Measurements from ENCODE around the gene BTG2. TPM values are rescaled to one million over a fixed set of nuclear protein-coding genes. Genes with fewer than 3 reads are reported as not detected.

BTG2 gene
- total RNA-seq, 1 experiment from 2014 or later: 2.2 TPM

DNA sequence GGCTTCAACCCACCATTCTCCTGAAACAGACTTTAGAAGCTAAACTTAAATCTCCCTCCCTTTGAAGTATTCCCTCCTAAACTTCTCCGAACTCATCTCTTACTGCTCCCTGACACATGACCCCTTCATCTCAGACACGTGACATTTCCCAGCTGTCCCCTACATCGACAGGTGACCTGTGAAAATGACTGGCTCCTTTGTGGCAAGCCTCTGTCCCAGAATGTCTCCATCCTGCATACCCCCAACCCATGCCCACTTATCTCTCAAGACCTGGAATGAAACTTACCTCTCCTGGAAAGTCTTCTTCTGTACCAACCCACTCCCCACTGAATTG, 41.4 kb downstream of the BTG2 start:
- H3K9me2 ChIP-seq (replicated peaks; ENCODE audit: low read length): no peaks in the 10 kb centered on the region
- H3F3A ChIP-seq (ENCODE audit: low read length, unreplicated experiment): no peaks in the 10 kb centered on the region
- TF ChIP-seq EZH2 (IDR thresholded peaks at IDR 0.05; ENCODE audit: low read length, unreplicated experiment) (no peak), EZH2phosphoT487 (IDR thresholded peaks at IDR 0.05; ENCODE audit: borderline replicate concordance, low read length) (no peak)
- TF ChIP-seq, protein P1, sequence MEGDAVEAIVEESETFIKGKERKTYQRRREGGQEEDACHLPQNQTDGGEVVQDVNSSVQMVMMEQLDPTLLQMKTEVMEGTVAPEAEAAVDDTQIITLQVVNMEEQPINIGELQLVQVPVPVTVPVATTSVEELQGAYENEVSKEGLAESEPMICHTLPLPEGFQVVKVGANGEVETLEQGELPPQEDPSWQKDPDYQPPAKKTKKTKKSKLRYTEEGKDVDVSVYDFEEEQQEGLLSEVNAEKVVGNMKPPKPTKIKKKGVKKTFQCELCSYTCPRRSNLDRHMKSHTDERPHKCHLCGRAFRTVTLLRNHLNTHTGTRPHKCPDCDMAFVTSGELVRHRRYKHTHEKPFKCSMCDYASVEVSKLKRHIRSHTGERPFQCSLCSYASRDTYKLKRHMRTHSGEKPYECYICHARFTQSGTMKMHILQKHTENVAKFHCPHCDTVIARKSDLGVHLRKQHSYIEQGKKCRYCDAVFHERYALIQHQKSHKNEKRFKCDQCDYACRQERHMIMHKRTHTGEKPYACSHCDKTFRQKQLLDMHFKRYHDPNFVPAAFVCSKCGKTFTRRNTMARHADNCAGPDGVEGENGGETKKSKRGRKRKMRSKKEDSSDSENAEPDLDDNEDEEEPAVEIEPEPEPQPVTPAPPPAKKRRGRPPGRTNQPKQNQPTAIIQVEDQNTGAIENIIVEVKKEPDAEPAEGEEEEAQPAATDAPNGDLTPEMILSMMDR (conservative IDR thresholded peaks at IDR 0.05; ENCODE audit: low read depth, low read length): no peak
- no peak overlapping the region for H3K27ac ChIP-seq (ENCODE audit: low read length)
- H3K36me3 ChIP-seq (ENCODE audit: low read depth, low read length): no peaks in the 10 kb centered on the region
- H3K4me3 ChIP-seq (ENCODE audit: low read length): no peak overlapping the region
- no peak overlapping the region for H3K4me2 ChIP-seq (ENCODE audit: low read length)
- ATAC-seq (no peak), DNase-seq (no peak)
- ChIA-PET CTCF (interaction anchor here (0.5 to 0.6 kb wide), 2 partner anchors 82 to 94 kb away, joined by 3 to 4 read pairs; no protein-coding TSS in a partner anchor), POLR2A (ENCODE audit: unreplicated experiment) (no interaction called here)
- intact Hi-C loops (cut with micrococcal nuclease): no loop called here
- peaks cover 76% of the 10 kb centered on the region for H3K27me3 ChIP-seq (ENCODE audit: low read length)
- H4K20me1 ChIP-seq (ENCODE audit: low read length): no peaks in the 10 kb centered on the region
- H3K9me3 ChIP-seq (ENCODE audit: low read length): no peaks in the 10 kb centered on the region
- no peak overlapping the region for H3K9ac ChIP-seq (ENCODE audit: low read length)
- no TSS peak for BruUV-seq (replicated peaks)
- no peaks in the 10 kb centered on the region for H3K4me1 ChIP-seq (ENCODE audit: insufficient read depth, low read length)
- H3K79me2 ChIP-seq (ENCODE audit: low read length): no peaks in the 10 kb centered on the region
- H2AFZ ChIP-seq (ENCODE audit: low read length): no peak overlapping the region

DNA sequence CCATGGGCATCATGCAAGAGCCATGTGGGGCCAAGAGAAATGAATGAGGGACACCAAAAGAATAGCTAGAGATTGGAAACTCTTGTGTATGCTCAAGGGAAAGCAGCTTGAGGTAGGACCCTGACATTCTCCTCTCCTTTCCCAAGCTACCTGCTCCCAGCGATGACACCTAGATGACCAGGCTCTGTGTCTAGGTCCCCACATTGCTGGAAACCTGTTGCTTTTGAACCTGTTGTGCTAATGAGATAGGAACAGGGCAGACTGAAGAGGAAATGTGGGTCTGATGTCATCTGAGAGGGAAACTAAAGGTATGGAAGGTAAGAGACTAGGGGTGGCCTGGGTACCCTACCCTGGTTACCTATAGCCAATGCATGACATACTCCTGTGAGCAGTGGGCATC, 43.8 kb downstream of the BTG2 start:
- H3K4me3 ChIP-seq (ENCODE audit: low read length): no peak overlapping the region
- CTCF ChIA-PET: no interaction called here
- H3K9ac ChIP-seq (ENCODE audit: low read length): no peak overlapping the region
- no peaks in the 10 kb centered on the region for H3K79me2 ChIP-seq (ENCODE audit: low read length)
- no peaks in the 10 kb centered on the region for H3K36me3 ChIP-seq (ENCODE audit: low read depth, low read length)
- no peak for TF ChIP-seq EZH2phosphoT487 (IDR thresholded peaks at IDR 0.05; ENCODE audit: borderline replicate concordance, low read length)
- TF ChIP-seq EZH2 (IDR thresholded peaks at IDR 0.05; ENCODE audit: low read length, unreplicated experiment): no peak
- TF ChIP-seq, protein P1 (conservative IDR thresholded peaks at IDR 0.05; ENCODE audit: low read depth, low read length): no peak
- no peak for ATAC-seq
- no peaks in the 10 kb centered on the region for H3K4me1 ChIP-seq (ENCODE audit: insufficient read depth, low read length)
- POLR2A ChIA-PET (ENCODE audit: unreplicated experiment): no interaction called here
- no peak overlapping the region for H3K4me2 ChIP-seq (ENCODE audit: low read length)
- no peaks in the 10 kb centered on the region for H4K20me1 ChIP-seq (ENCODE audit: low read length)
- H3F3A ChIP-seq (ENCODE audit: low read length, unreplicated experiment): no peaks in the 10 kb centered on the region
- peaks cover 90% of the 10 kb centered on the region for H3K27me3 ChIP-seq (ENCODE audit: low read length)
- H2AFZ ChIP-seq (ENCODE audit: low read length): no peak overlapping the region
- DNase-seq: no peak
- no peak overlapping the region for H3K27ac ChIP-seq (ENCODE audit: low read length)
- H3K9me2 ChIP-seq (replicated peaks; ENCODE audit: low read length): no peaks in the 10 kb centered on the region
- intact Hi-C loops (cut with micrococcal nuclease): no loop called here
- no TSS peak for BruUV-seq (replicated peaks)
- H3K9me3 ChIP-seq (ENCODE audit: low read length): no peaks in the 10 kb centered on the region

DNA sequence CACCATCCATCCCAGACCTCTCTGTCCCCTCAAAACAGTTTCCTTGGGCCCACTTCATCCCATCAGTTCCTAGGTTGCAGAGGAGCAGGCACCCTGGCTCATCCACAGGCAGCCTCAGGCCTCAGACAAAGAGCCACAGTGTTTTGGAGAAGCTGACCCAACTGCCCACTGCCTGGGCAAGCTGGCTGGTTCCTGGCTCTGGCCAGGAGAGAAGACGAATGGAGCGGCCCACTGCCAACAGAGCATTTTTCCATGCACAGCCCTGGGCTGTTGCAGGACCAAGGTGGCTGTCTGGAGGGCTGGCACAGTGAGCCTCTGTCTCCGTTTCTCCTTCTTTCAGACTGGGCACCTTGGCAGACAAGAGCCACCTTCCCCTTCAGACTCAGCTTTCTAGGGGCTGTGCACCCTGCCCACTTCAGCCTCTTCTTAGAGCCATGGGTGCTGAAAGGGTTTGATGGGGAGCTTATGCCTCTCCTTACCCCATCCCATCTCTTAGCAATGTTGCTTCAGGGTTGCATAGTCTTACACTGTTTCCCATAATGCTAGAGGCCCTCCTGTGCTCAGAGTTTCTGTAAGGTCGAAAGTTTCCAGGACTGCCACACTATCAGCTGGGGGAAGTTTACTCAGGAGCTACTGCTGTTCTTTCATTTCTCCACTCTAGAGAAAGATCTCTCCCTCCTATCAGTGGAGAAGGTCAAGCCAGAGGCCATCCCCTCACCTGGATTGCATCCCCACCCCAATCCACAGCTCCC, 44.6 kb downstream of the BTG2 start:
- Histone ChIP-seq H3F3A (ENCODE audit: low read length, unreplicated experiment) (no peaks in the 10 kb centered on the region), H3K9ac (ENCODE audit: low read length) (no peak overlapping the region), H3K4me3 (ENCODE audit: low read length) (no peak overlapping the region), H3K36me3 (ENCODE audit: low read depth, low read length) (no peaks in the 10 kb centered on the region), H2AFZ (ENCODE audit: low read length) (no peak overlapping the region), H3K4me1 (ENCODE audit: insufficient read depth, low read length) (no peaks in the 10 kb centered on the region), H3K4me2 (ENCODE audit: low read length) (no peak overlapping the region), H3K27ac (ENCODE audit: low read length) (no peak overlapping the region), H3K79me2 (ENCODE audit: low read length) (no peaks in the 10 kb centered on the region), H4K20me1 (ENCODE audit: low read length) (no peaks in the 10 kb centered on the region), H3K27me3 (ENCODE audit: low read length) (peaks cover 88% of the 10 kb centered on the region), H3K9me2 (replicated peaks; ENCODE audit: low read length) (no peaks in the 10 kb centered on the region), H3K9me3 (ENCODE audit: low read length) (no peaks in the 10 kb centered on the region)
- intact Hi-C loops (cut with micrococcal nuclease): no loop called here
- POLR2A ChIA-PET (ENCODE audit: unreplicated experiment): no interaction called here
- TF ChIP-seq EZH2 (IDR thresholded peaks at IDR 0.05; ENCODE audit: low read length, unreplicated experiment) (no peak), EZH2phosphoT487 (IDR thresholded peaks at IDR 0.05; ENCODE audit: borderline replicate concordance, low read length) (no peak)
- TF ChIP-seq, protein P1 (conservative IDR thresholded peaks at IDR 0.05; ENCODE audit: low read depth, low read length): no peak
- no peak for ATAC-seq
- no TSS peak for BruUV-seq (replicated peaks)
- DNase-seq: no peak
- CTCF ChIA-PET: no interaction called here

Data from PC-3 (cell line).